H1 (cell line): ENCODE measurements around the gene MIX23. TPM values are rescaled to one million over a fixed set of nuclear protein-coding genes. Genes with fewer than 3 reads are reported as not detected.

Experiments
- CTCF ChIA-PET: fragments of 300-600 bp; sonication (Branson Sonifier 250); formaldehyde crosslinking; loops from one replicate; lab custom pipeline; 2021; ENCODE audit not compliant: partially characterized antibody; lab: Charles Lee
- POLR2A ChIA-PET: fragments of 300-600 bp; sonication (Branson Sonifier 250); formaldehyde crosslinking; loops from one replicate; lab custom pipeline; 2021; ENCODE audit warnings: inconsistent platforms; ENCODE audit not compliant: partially characterized antibody; lab: Charles Lee
- DNase-seq, 2 experiments: peaks; one replicate each; pipeline versions ENCODE4 v3.0.0 to v3.0.0-alpha.2; 2010 to 2022; ENCODE audit warnings: low spot score in 2 of 2, low read depth in 1 of 2, mixed read lengths in 1 of 2
- FAIRE-seq: peaks from 2 replicates; lab custom pipeline; 2011; peaks lifted over from hg19 to GRCh38; lab: Jason Lieb, UNC
- H2AFZ ChIP-seq: 2 replicates; pipeline ENCODE4 v1.8.1; 2012; ENCODE audit warnings: low read length, inconsistent platforms
- H2AK5ac ChIP-seq: 2 replicates; pipeline ENCODE4 v1.6.1; 2013; ENCODE audit warnings: low read depth, low read length
- H2BK120ac ChIP-seq: replicated peaks from 2 replicates; pipeline ENCODE3; 2013; ENCODE audit warnings: low read depth, low read length, inconsistent platforms
- H2BK12ac ChIP-seq: 2 replicates; pipeline ENCODE4 v1.6.1; 2013; ENCODE audit warnings: low read depth, low read length
- H2BK15ac ChIP-seq: 2 replicates; pipeline ENCODE4 v1.6.1; 2013; ENCODE audit warnings: low read length
- H2BK20ac ChIP-seq: 2 replicates; pipeline ENCODE4 v1.6.1; 2013; ENCODE audit warnings: low read length
- H2BK5ac ChIP-seq: 2 replicates; pipeline ENCODE4 v1.6.1; 2013; ENCODE audit warnings: low read depth, low read length
- H3K14ac ChIP-seq: 2 replicates; pipeline ENCODE4 v1.6.1; 2013; ENCODE audit warnings: inconsistent platforms; ENCODE audit not compliant: insufficient read length
- H3K18ac ChIP-seq: 2 replicates; pipeline ENCODE4 v1.6.1; 2013; ENCODE audit warnings: low read length; ENCODE audit errors: extremely low read depth
- H3K23ac ChIP-seq: 2 replicates; pipeline ENCODE4 v1.6.1; 2013; ENCODE audit warnings: inconsistent platforms; ENCODE audit not compliant: insufficient read length
- H3K23me2 ChIP-seq: 2 replicates; pipeline ENCODE4 v1.6.1; 2013; ENCODE audit warnings: low read depth, low read length
- H3K27ac ChIP-seq: 2 replicates; pipeline ENCODE4 v1.6.1; 2011; ENCODE audit warnings: low read depth, low read length, inconsistent platforms
- H3K27me3 ChIP-seq, 4 experiments: replicated peaks in 1 of 4; 1 replicate in 1 of 4; 2 replicates in 3 of 4; pipeline versions ENCODE4 v1.6.1 to v1.8.1; 2011 to 2013; ENCODE audit warnings: low read length in 3 of 4, mild to moderate bottlenecking in 3 of 4, inconsistent platforms in 2 of 4, mixed read lengths in 2 of 4, moderate library complexity in 1 of 4; ENCODE audit not compliant: control insufficient read depth in 3 of 4, insufficient read depth in 3 of 4; ENCODE audit errors: extremely low read depth in 1 of 4
- H3K36me3 ChIP-seq, 4 experiments: 2 replicates each; pipeline versions ENCODE4 v1.6.1 to v1.8.1; 2011 to 2013; ENCODE audit warnings: mild to moderate bottlenecking in 4 of 4, low read length in 3 of 4, moderate library complexity in 2 of 4, control low read depth in 1 of 4, inconsistent platforms in 1 of 4; ENCODE audit not compliant: insufficient read depth in 4 of 4, control insufficient read depth in 2 of 4
- H3K4ac ChIP-seq: replicated peaks from 2 replicates; pipeline ENCODE3; 2013; ENCODE audit warnings: low read length, low read depth, mixed read lengths, inconsistent platforms; ENCODE audit not compliant: insufficient read length
- H3K4me1 ChIP-seq, 4 experiments: replicated peaks in 1 of 4; 1 replicate in 1 of 4; 2 replicates in 3 of 4; pipeline versions ENCODE4 v1.6.1 to v1.8.1; 2011 to 2013; ENCODE audit warnings: low read length in 3 of 4, inconsistent platforms in 2 of 4, mixed read lengths in 1 of 4; ENCODE audit not compliant: insufficient read depth in 4 of 4, control insufficient read depth in 3 of 4
- H3K4me2 ChIP-seq, 2 experiments: 2 replicates each; pipeline versions ENCODE4 v1.6.1 to v1.8.1; 2011 to 2013; ENCODE audit warnings: low read depth in 2 of 2, low read length in 2 of 2, control low read depth in 1 of 2, inconsistent platforms in 1 of 2, mild to moderate bottlenecking in 1 of 2; ENCODE audit not compliant: insufficient read depth in 1 of 2
- H3K4me3 ChIP-seq, 4 experiments: fragments of 200-600, 300-600 bp in 1 of 4; sonication (generic), shearing (Covaris generic), sonication (Bioruptor Twin) in 1 of 4; 2 replicates each; pipeline versions ENCODE4 v1.5.1 to v1.8.1; 2011 to 2016; ENCODE audit warnings: low read length in 4 of 4, low read depth in 3 of 4, control low read depth in 2 of 4, inconsistent platforms in 2 of 4, mild to moderate bottlenecking in 2 of 4, mixed read lengths in 1 of 4, moderate library complexity in 1 of 4; ENCODE audit not compliant: insufficient read depth in 2 of 4; ENCODE audit errors: extremely low read depth in 1 of 4
- H3K56ac ChIP-seq: replicated peaks from 2 replicates; pipeline ENCODE3; 2013; ENCODE audit warnings: low read depth, mild to moderate bottlenecking, mixed read lengths, low read length, inconsistent platforms; ENCODE audit not compliant: insufficient read length
- H3K79me1 ChIP-seq: 2 replicates; pipeline ENCODE4 v1.6.1; 2013; ENCODE audit warnings: low read depth, low read length, control low read depth
- H3K79me2 ChIP-seq, 2 experiments: 2 replicates each; pipeline versions ENCODE4 v1.6.1 to v1.8.1; 2012 to 2013; ENCODE audit warnings: low read length in 2 of 2, mild to moderate bottlenecking in 2 of 2, inconsistent platforms in 1 of 2; ENCODE audit not compliant: insufficient read depth in 2 of 2, control insufficient read depth in 1 of 2
- H3K9ac ChIP-seq, 4 experiments: replicated peaks in 1 of 4; 1 replicate in 1 of 4; 2 replicates in 3 of 4; pipeline versions ENCODE4 v1.6.1 to v1.8.1; 2011 to 2013; ENCODE audit warnings: low read depth in 3 of 4, low read length in 3 of 4, control low read depth in 2 of 4, mild to moderate bottlenecking in 2 of 4, moderate library complexity in 2 of 4, inconsistent platforms in 1 of 4; ENCODE audit errors: extremely low read depth in 1 of 4
- H3K9me3 ChIP-seq, 2 experiments: 2 replicates each; pipeline versions ENCODE4 v1.6.1 to v1.8.1; 2012 to 2013; ENCODE audit warnings: mild to moderate bottlenecking in 2 of 2, moderate library complexity in 2 of 2, control low read depth in 1 of 2, inconsistent platforms in 1 of 2, low read depth in 1 of 2, low read length in 1 of 2, mixed read lengths in 1 of 2; ENCODE audit not compliant: insufficient read depth in 2 of 2
- H4K20me1 ChIP-seq, 2 experiments: replicated peaks in 1 of 2; 2 replicates each; pipeline versions ENCODE3 to v1.8.1; 2011 to 2013; ENCODE audit warnings: inconsistent platforms in 2 of 2, low read length in 2 of 2, mild to moderate bottlenecking in 1 of 2; ENCODE audit not compliant: insufficient read depth in 2 of 2, control insufficient read depth in 1 of 2
- H4K5ac ChIP-seq: 2 replicates; pipeline ENCODE4 v1.6.1; 2013; ENCODE audit warnings: low read length, low read depth, mixed read lengths, inconsistent platforms; ENCODE audit not compliant: insufficient read length
- H4K8ac ChIP-seq: 2 replicates; pipeline ENCODE4 v1.8.0; 2013; ENCODE audit warnings: mild to moderate bottlenecking, moderate library complexity, low read length, inconsistent platforms; ENCODE audit not compliant: insufficient read depth; ENCODE audit errors: extremely low read depth
- H4K91ac ChIP-seq: replicated peaks from 2 replicates; pipeline ENCODE3; 2013; ENCODE audit warnings: low read length, mixed read lengths, inconsistent platforms; ENCODE audit not compliant: insufficient read length
- BRCA1 ChIP-seq: IDR thresholded peaks from 2 replicates; pipeline ENCODE4 v1.6.1; 2012; ENCODE audit warnings: low read depth, low read length, improper control_type of control experiment
- CBX5 ChIP-seq: fragments of 300-800, 300-1000 bp; sonication (generic); IDR thresholded peaks from 2 replicates; pipeline ENCODE4 v1.7.1; 2016; ENCODE audit warnings: antibody characterized with exemption, low read length, low read depth
- EP300 ChIP-seq, 2 experiments: IDR thresholded peaks; 1 replicate in 1 of 2; 2 replicates in 1 of 2; pipeline ENCODE4 v1.6.1; 2011 to 2012; ENCODE audit warnings: low read depth in 2 of 2, low read length in 2 of 2, mild to moderate bottlenecking in 2 of 2, borderline replicate concordance in 1 of 2, inconsistent platforms in 1 of 2, moderate library complexity in 1 of 2
- EZH2 ChIP-seq: fragments of 200-600 bp; sonication (generic); IDR thresholded peaks from 2 replicates; pipeline ENCODE4 v1.7.1; 2012; ENCODE audit warnings: low read depth, mild to moderate bottlenecking, moderate library complexity, low read length, inconsistent platforms; ENCODE audit not compliant: severe bottlenecking
- KDM4A ChIP-seq: IDR thresholded peaks from one replicate; pipeline ENCODE4 v1.7.1; 2012; ENCODE audit warnings: low read depth, mild to moderate bottlenecking, moderate library complexity, low read length, inconsistent platforms; ENCODE audit not compliant: severe bottlenecking
- PHF8 ChIP-seq: fragments of 200-600 bp; sonication (generic); conservative IDR thresholded peaks from 2 replicates; pipeline ENCODE4 v1.7.1; 2012; ENCODE audit warnings: low read depth, mild to moderate bottlenecking, inconsistent platforms, low read length, moderate library complexity
- POLR2AphosphoS5 ChIP-seq: IDR thresholded peaks from 2 replicates; pipeline ENCODE4 v1.6.1; 2011; ENCODE audit warnings: low read depth, low read length
- RFX5 ChIP-seq: IDR thresholded peaks from 2 replicates; pipeline ENCODE4 v1.6.1; 2011; ENCODE audit warnings: low read depth, low read length, improper control_type of control experiment, borderline replicate concordance
- TAF1 ChIP-seq: IDR thresholded peaks from 2 replicates; pipeline ENCODE4 v1.6.1; 2011; ENCODE audit warnings: mild to moderate bottlenecking, low read depth, low read length
- WGBS, 2 experiments: shearing (Covaris generic) in 1 of 2; methylation state at CpG; one replicate each; pipeline versions ENCODE4 v1.1.6 to v1.1.7; 2013 to 2015; ENCODE audit warnings: low lambda C conversion rate in 2 of 2, mixed read lengths in 2 of 2, inconsistent platforms in 1 of 2, low coverage in 1 of 2, missing lambda C conversion rate in 1 of 2; ENCODE audit not compliant: insufficient replicate concordance in 2 of 2, insufficient coverage in 1 of 2, insufficient read length in 1 of 2; ENCODE audit errors: extremely low coverage in 1 of 2, missing lambda C conversion rate in 1 of 2; 5-methylcytosine and 5-hydroxymethylcytosine counted together
- polyA plus RNA-seq, 7 experiments: library from polyadenylated mRNA; depleted of rRNA in 3 of 7; stranded (reverse) in 5 of 7; unstranded in 2 of 7; fragments of >200 nt in 5 of 7; fragments of 200-250 nt in 2 of 7; gene quantifications; 1 replicate in 5 of 7; 2 replicates in 1 of 7; 4 replicates in 1 of 7; pipeline versions ENCODE4 v1.2.1 to v1.2.3, GENCODE V29; 2011 to 2013; ENCODE audit warnings: missing spikeins in 2 of 7, mixed read lengths in 2 of 7
- total RNA-seq: library from RNA; stranded (reverse); fragmentation: NEBNext Ultra II Directional; extraction: Animal tissue kit (Norgen Biotek cat#: 25700); gene quantifications from 2 replicates; pipeline ENCODE4 v1.2.1, GENCODE V29; 2021

Gene MIX23
- total and polyA plus RNA-seq, 2 of the 8 experiments (the other 6 are each of a cell fraction or from before 2014, with no cell fraction given): 22.1 to 69.6 TPM

DNA sequence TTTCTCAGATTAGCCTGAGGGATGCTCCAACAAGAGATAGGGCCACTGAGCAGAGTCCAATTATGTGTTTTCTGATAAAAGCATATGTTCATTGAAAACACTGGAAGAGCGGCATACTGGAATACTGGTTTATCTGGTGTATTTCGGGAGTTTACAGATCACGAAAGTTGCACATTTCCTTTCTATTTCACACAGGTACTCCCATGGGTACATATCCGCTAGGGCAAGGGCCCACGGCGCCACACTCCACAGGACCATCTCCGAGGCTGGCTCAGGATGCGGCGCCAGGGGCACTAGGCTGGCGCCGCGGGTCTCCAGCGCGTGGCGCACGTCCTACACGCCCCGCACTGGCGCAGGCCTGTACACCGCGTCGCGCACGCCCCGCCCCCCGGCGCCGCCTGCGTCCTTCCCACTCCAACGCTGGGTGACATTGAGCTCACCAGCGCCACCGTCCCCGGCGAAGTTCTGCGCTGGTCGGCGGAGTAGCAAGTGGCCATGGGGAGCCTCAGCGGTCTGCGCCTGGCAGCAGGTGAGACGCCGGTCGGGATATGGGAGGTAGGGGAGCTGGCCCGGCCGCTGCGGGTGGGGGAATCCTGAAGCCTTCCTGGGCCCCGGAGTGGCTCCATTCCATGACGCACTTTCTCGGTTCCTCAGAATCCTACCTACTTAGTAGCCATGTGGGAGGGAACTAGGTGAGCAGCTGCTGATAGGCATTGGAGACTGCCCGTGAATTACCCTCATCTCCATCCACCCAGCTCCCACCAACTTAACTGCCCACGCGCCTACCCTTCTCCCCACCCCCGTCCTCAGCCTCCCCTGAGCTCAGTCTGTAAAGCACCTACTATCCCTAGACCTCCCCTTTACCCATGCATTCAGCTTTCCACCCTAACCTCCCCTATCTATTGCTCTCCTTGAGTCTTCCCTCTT lies 1.0 kb upstream of the MIX23 start, which contains the start of gene FAM162A:
Gene FAM162A (plus strand): TSS at position 412 of the 927 bp plus-strand sequence. CDS start 84 bp downstream, at position 496.
- H3K4me2 ChIP-seq: peak within 1 kb of the TSS; percentile 85
- ChIA-PET POLR2A (interaction anchor here (0.6 to 3.2 kb wide), 17 partner anchors 9 to 1339 kb away, joined by 3 to 29 read pairs (median 4); partner anchors contain the start of genes HSPBAP1, KPNA1 and WDR5B), CTCF (interaction anchor here (0.7 to 3.2 kb wide), 13 partner anchors 9 to 576 kb away, joined by 3 to 19 read pairs (median 3); partner anchors contain the start of gene WDR5B)
- H3K4ac ChIP-seq: peak within 1 kb of the TSS; percentile 88
- H3K79me2 ChIP-seq: peaks cover 3 to 72% of the 10 kb centered on the region in 2 experiments; a peak in 3 of 4 replicates
- peaks cover 0 to 7% (median 1%) of the 10 kb centered on the region in 4 experiments; a peak in 2 of 8 replicates for H3K36me3 ChIP-seq
- H3K79me1 ChIP-seq: no peaks in the 10 kb centered on the region; the same call in 1 of the 2 replicates
- H3K18ac ChIP-seq: peak within 1 kb of the TSS; percentile 88
- no peak within 1 kb of the TSS; the same call in 1 of the 2 replicates for H2BK12ac ChIP-seq
- no peaks in the 10 kb centered on the region for H4K20me1 ChIP-seq
- no peaks in the 10 kb centered on the region for H3K9me3 ChIP-seq
- 4% methylated on average over 38 of the region's 52 CpGs; no CpG with 5 or more reads in 1 of the 2 experiments for WGBS, 2 experiments
- H3K4me3 ChIP-seq: peak within 1 kb of the TSS; percentile 78 to 96 (median 94)
- H2BK5ac ChIP-seq: peak within 1 kb of the TSS; percentile 76
- no peaks in the 10 kb centered on the region for H3K27me3 ChIP-seq
- no peak within 1 kb of the TSS for H2BK120ac ChIP-seq
- peak; percentile 84 to 92 for DNase-seq
- peak within 1 kb of the TSS; percentile 86 to 96 (median 90) for H3K9ac ChIP-seq
- peaks cover 11% of the 10 kb centered on the region for H3K23me2 ChIP-seq
- H2AK5ac ChIP-seq: no peak within 1 kb of the TSS
- H3K56ac ChIP-seq: peak within 1 kb of the TSS; percentile 74
- H4K8ac ChIP-seq: peak within 1 kb of the TSS; percentile 99
- no peak for FAIRE-seq
- H2BK20ac ChIP-seq: no peak within 1 kb of the TSS
- H3K23ac ChIP-seq: no peak within 1 kb of the TSS
- peak within 1 kb of the TSS; percentile 80 for H3K27ac ChIP-seq
- H3K14ac ChIP-seq: no peak within 1 kb of the TSS
- peak within 1 kb of the TSS; percentile 98 for H4K5ac ChIP-seq
- peaks cover 0 to 6% (median 3%) of the 10 kb centered on the region in 4 experiments; a peak in 4 of 7 replicates for H3K4me1 ChIP-seq
- peak within 1 kb of the TSS; percentile 84 for H4K91ac ChIP-seq
- no peak within 1 kb of the TSS for H2BK15ac ChIP-seq
- H2AFZ ChIP-seq: peak within 1 kb of the TSS; percentile 90
- TF ChIP-seq TAF1 (peak; percentile 74), CBX5 (no peak), EZH2 (no peak), PHF8 (peak; percentile 48; the same call in 1 of the 2 replicates), POLR2AphosphoS5 (peak; percentile 90; the same call in 1 of the 2 replicates), EP300 (IDR thresholded peaks at IDR 0.05; ENCODE audit: borderline replicate concordance in 1 of 2, low read depth in 2 of 2, low read length in 2 of 2) (no peak), RFX5 (no peak), BRCA1 (no peak), KDM4A (peak; percentile 56)
